HG03571 (cell line): ENCODE measurements around the gene ST6GALNAC1.
"Not testable (repeated sequence)": the region's sequence is repeated elsewhere in the genome, so short reads cannot be mapped to it uniquely, and the experiment has no call there.

Source experiments
- ATAC-seq: cut with Tn5 transposase; IDR thresholded peaks from one replicate; pipeline ENCODE4 v1.9.1; 2021; ENCODE audit not compliant: unreplicated experiment

The ST6GALNAC1 gene

GRCh38 chr17:76644995-76645394 is 1.4 kb upstream of the ST6GALNAC1 start:
- ATAC-seq = no peak

DNA sequence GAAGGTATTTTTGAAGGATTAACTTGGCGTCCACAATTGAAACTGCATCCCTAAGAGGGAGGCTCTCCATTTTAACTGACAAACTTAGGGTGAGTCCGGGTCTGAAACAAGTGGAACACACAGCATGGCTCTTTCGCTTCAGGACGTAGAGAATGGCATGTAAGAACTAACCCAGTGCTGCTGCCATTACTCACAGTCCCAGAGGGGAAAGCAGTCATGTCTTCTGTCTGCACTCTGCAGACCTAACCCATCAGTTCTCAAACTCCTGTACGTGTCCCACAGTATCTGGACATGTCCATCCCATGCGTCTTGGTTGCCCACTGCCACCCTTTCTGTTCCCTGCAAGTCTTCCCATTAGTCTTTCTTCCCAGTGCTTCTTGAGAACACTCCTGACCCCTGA is 563 bp downstream of the ST6GALNAC1 start:
- ATAC-seq = no peak

- no peak for ATAC-seq
These were observed 1.5 kb downstream of the ST6GALNAC1 start for GRCh38 chr17:76642032-76642561.

DNA sequence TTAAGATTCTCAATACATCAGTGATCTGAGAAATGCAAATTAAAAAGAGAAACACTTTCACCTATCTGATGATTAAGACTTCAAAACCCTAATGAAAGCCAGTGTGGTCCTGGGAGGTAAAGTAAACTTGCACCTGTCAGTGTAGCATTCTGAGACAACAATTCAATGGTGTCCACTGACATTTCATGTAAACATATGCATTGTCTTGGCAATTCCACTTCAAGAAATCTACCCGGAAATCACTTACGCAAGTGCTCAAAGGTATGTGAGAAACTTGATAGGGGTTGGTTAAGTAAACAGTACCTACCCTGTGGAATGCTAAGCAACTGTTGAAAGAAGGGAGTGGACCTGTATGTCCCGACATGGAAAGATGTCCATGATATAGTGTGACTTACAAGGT is 2.1 kb downstream of the ST6GALNAC1 start:
- no peak for ATAC-seq

DNA sequence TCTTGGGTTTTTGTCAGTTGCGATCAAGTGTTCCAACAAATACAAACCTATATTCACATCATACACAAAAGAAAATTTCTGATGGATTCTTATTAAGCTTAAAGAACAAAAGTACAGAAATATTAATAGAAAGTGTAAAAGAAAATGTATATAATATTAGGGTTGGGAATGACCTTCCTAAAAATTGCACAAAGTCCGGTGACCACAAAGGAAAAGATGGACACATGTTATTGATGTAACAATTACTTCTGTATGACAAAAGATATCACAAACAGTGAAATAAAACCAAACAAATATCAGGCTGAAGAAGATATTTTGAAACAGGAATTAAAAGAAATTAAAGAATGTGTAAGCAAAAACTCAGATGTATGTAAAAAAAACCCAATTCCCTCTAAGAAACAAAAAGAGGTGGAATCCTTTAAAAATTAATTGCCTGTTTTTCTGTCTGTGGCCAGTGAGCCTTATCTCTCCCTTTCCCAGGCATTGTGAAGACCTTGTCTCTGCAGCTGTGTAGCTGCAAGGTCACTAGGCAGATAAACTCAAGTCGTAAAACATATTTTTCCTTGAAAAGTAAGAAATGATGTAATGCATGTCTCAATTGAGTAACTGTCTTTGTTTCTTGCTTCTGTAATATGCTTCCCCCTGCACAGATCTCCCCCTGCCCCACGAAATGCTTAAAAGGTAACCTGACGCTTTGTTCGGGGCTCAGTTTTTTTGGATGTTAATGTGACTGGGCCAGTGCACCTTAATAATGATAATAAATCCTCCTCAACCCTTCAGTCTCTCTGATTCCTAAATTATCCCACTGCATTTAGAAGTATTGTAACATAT is 2.8 kb downstream of the ST6GALNAC1 start:
- no peak for ATAC-seq

DNA sequence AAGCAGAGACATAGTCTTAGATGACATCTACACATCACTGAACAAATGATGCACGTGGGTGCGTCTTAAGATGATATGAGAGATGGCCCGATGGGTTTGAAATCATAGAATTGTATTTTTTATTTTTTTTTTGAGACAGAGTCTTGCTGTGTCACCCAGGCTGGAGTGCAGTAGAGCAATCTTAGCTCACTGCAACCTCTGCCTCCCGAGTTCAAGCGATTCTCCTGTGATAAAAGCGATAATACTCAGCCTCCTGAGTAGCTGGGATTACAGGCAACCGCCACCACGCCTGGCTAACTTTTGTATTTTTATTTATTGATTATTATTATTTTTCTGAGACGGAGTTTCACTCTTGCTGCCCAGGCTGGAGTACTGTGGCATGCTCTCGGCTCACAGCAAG is 5.3 kb downstream of the ST6GALNAC1 start:
- no peak for ATAC-seq

GRCh38 chr17:76636486-76637206 is 6.9 kb downstream of the ST6GALNAC1 start:
- not testable (repeated sequence) for ATAC-seq

- ATAC-seq = no peak
These were observed 7.7 kb downstream of the ST6GALNAC1 start for GRCh38 chr17:76635659-76636360.

- no peak for ATAC-seq
These were observed 8.5 kb downstream of the ST6GALNAC1 start for GRCh38 chr17:76635039-76635438.

- ATAC-seq = no peak
These were observed 9.8 kb downstream of the ST6GALNAC1 start for GRCh38 chr17:76633628-76634328.

DNA sequence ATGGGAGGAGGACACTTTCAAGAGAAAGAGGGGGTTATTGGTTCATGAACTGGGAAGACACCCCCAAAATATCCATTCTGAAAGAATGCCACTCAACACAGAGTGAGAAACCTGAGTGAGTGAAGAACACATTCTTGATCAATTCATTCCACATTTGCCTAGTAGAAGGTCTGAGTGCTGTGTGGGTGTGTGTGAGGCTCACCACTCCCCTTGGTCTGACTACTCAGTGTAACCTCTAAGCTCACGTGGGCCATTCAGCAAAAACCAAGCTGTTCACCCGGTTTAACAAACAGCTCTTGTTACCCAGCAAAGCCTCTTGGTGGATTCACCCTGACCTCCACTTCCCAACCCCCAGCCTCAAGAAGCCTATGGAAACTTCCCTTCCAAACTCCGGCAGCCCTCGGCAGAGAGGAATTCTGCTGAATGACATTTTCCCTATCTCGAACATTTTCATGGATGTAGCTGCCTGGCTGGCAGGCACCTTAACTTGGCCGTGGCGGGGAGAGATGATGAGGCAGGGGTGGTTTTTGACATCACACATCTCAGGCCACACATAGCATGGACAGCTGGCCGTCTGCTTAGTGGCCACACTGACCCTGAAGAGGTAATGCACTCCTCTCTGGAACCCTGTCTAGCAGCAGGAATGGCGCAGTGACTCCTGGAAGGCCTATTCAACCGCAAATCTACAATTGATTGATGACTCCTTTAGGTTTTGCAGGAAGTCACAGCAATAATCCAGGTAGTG is 11.6 kb downstream of the ST6GALNAC1 start:
- no peak for ATAC-seq

DNA sequence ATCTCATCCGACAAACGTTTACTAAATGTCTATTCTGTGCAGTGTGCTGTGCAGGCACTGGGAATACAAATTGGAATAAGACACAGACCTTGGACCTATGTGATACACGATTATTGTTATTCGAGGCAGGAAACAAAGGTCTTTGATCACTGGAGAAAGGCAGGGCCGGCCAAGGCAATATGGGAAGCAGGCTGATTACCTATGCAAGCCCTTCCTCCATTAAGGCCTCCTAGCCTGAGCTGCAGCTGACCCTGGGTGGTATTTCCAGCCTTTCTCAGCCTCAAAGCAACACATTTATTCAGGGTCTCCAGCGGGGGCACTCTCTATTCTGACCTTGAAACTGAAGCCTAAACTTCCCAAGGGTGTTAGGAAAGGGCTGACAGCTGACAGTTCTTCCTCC is 13.4 kb downstream of the ST6GALNAC1 start:
- ATAC-seq = no peak

- no peak for ATAC-seq
These were observed 16.0 kb downstream of the ST6GALNAC1 start for GRCh38 chr17:76627510-76627909.

- no peak for ATAC-seq
These were observed 17.1 kb downstream of the ST6GALNAC1 start for GRCh38 chr17:76626442-76626841.

- ATAC-seq = no peak
These were observed 18.1 kb downstream of the ST6GALNAC1 start for GRCh38 chr17:76625496-76625895.

DNA sequence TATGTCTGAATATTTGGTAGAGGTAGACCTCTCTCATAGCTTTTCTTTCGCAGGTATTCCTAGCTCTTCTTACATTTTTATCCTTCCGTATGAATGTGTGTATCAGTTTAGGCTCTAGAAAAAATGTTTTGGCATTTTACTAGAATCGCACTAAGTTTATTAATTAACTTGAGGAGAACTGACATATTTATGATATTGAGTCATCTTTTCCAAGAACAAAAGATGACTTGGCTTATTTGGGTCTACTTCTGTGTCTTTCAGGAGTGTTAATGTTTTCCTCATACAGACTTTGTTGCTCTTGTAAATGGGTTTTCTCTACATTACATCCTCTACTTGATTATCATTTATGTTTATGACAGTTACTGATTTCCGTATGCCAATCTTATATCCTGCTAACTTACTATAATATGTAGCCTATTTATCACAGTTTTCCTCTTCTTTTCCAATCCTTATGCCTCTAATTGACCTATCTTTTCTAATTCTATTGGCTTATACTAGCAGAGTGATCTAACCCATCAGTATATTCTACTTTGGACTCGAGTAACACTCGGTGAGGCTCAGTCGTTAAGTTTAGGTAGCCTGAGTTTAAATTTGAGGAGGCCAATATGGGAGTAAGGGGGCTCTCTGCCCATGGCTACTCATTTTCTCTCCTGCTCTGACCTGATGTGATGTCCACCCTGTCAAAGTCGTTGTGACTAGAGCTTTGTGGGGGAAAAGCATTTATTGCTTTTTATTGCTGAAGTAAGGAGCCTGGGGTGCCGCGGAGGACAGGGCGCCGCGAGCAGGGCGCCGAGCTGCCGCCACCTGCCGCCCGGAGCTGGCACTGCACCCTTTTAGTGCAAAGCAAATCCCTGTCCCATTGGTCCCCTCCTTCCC is 20.0 kb downstream of the ST6GALNAC1 start:
- ATAC-seq = no peak

DNA sequence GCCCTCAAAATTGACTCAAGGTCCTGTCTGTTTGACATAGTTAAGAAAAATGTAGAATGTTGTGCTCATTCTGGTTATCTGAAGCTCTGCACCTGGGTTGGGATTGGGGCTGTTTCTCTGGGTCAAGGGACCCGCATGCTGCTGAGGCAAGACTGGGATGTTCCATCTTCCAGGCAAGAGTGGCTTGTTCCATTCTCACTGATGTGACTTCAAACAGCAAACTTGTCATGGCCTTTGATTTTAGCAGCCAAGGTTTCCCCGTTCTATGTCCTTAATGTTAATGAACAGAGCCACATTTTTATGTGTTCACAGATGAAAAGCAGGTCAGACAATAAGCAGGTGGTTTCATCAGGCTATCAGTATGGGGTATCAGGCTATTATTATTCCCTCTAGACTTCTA is 25.7 kb downstream of the ST6GALNAC1 start:
- ATAC-seq = no peak

GRCh38 chr17:76614912-76615617 is 28.5 kb downstream of the ST6GALNAC1 start:
- ATAC-seq = no peak
